WTC11 (cell line): ENCODE results near the gene MRGPRF. TPM values are rescaled to one million over a fixed set of nuclear protein-coding genes. Genes with fewer than 3 reads are reported as not detected.

ENCODE experiments used
- ATAC-seq: fragments of 200-7000 bp; cut with Tn5 transposase; 2 replicates; pipeline ENCODE4 v1.10.0; 2021; ENCODE audit warnings: mild to moderate bottlenecking, moderate library complexity
- CTCF ChIA-PET: fragments of 300-600 bp; sonication (Branson Sonifier 250); formaldehyde crosslinking; loops from one replicate; lab custom pipeline; 2021; ENCODE audit warnings: antibody characterized with exemption; lab: Charles Lee
- POLR2A ChIA-PET: fragments of 350-600 bp; sonication (Branson Sonifier 250); formaldehyde crosslinking; loops from one replicate; lab custom pipeline; 2021; ENCODE audit warnings: antibody characterized with exemption; lab: Charles Lee
- DNase-seq: peaks from one replicate; pipeline ENCODE4 v3.0.0; 2021; ENCODE audit warnings: low spot score
- H3K27ac Mint-ChIP-seq: 2 replicates; pipeline ENCODE4 v1.8.0; 2021; ENCODE audit warnings: mixed read lengths
- H3K27me3 Mint-ChIP-seq: 2 replicates; pipeline ENCODE4 v1.8.0; 2021; ENCODE audit warnings: low read depth, mild to moderate bottlenecking, moderate library complexity, mixed read lengths
- H3K36me3 Mint-ChIP-seq: 2 replicates; pipeline ENCODE4 v1.8.0; 2021; ENCODE audit warnings: mixed read lengths
- H3K4me1 Mint-ChIP-seq: 2 replicates; pipeline ENCODE4 v1.8.0; 2022; ENCODE audit warnings: mixed read lengths
- H3K4me3 Mint-ChIP-seq: 2 replicates; pipeline ENCODE4 v1.8.0; 2021; ENCODE audit warnings: mild to moderate bottlenecking, moderate library complexity, mixed read lengths
- H3K9me3 Mint-ChIP-seq: 2 replicates; pipeline ENCODE4 v1.8.0; 2021; ENCODE audit warnings: mixed read lengths
- CDX4 ChIP-seq: fragments of 250-450 bp; sonication (Bioruptor Pico); IDR thresholded peaks from 2 replicates; pipeline ENCODE4 v1.9.0; 2021; ENCODE audit warnings: moderate library complexity, mild to moderate bottlenecking, inconsistent platforms, borderline replicate concordance
- CREB1 ChIP-seq: sonication (generic); formaldehyde crosslinking; IDR thresholded peaks from 2 replicates; pipeline ENCODE4 v1.8.0; 2023; ENCODE audit warnings: mild to moderate bottlenecking, missing genetic modification reagents
- CREM ChIP-seq: sonication (generic); formaldehyde crosslinking; IDR thresholded peaks from 2 replicates; pipeline ENCODE4 v1.8.1; 2022; ENCODE audit warnings: mild to moderate bottlenecking, missing genetic modification reagents, moderate library complexity
- E2F4 ChIP-seq: sonication (generic); formaldehyde crosslinking; IDR thresholded peaks from 2 replicates; pipeline ENCODE4 v1.8.1; 2022; ENCODE audit warnings: low read depth, mild to moderate bottlenecking, moderate library complexity, missing genetic modification reagents, borderline replicate concordance
- ETV6 ChIP-seq: sonication (generic); formaldehyde crosslinking; IDR thresholded peaks from 2 replicates; pipeline ENCODE4 v1.8.1; 2022; ENCODE audit warnings: mild to moderate bottlenecking, missing genetic modification reagents
- FOXP4 ChIP-seq: sonication (generic); formaldehyde crosslinking; IDR thresholded peaks from 2 replicates; pipeline ENCODE4 v1.8.0; 2022; ENCODE audit warnings: mild to moderate bottlenecking, missing genetic modification reagents
- HMGXB4 ChIP-seq: sonication (generic); formaldehyde crosslinking; IDR thresholded peaks from 2 replicates; pipeline ENCODE4 v1.8.1; 2023; ENCODE audit warnings: mild to moderate bottlenecking, moderate library complexity, missing genetic modification reagents
- JUN ChIP-seq: sonication (generic); formaldehyde crosslinking; IDR thresholded peaks from 2 replicates; pipeline ENCODE4 v1.8.0; 2023; ENCODE audit warnings: mild to moderate bottlenecking, missing genetic modification reagents
- NFYB ChIP-seq: sonication (generic); formaldehyde crosslinking; conservative IDR thresholded peaks from 2 replicates; pipeline ENCODE4 v1.8.0; 2022; ENCODE audit warnings: low read depth, missing genetic modification reagents
- PREB ChIP-seq: sonication (generic); formaldehyde crosslinking; IDR thresholded peaks from 2 replicates; pipeline ENCODE4 v1.8.1; 2022; ENCODE audit warnings: mild to moderate bottlenecking, missing genetic modification reagents, moderate library complexity, borderline replicate concordance
- TCF7 ChIP-seq: sonication (generic); formaldehyde crosslinking; IDR thresholded peaks from 2 replicates; pipeline ENCODE4 v1.8.0; 2022; ENCODE audit warnings: mild to moderate bottlenecking, low read depth, missing genetic modification reagents, moderate library complexity
- TEAD4 ChIP-seq: sonication (generic); formaldehyde crosslinking; IDR thresholded peaks from 2 replicates; pipeline ENCODE4 v1.8.0; 2022; ENCODE audit warnings: mild to moderate bottlenecking, missing genetic modification reagents
- ZBTB21 ChIP-seq: sonication (generic); formaldehyde crosslinking; IDR thresholded peaks from 2 replicates; pipeline ENCODE4 v1.8.1; 2023; ENCODE audit warnings: mild to moderate bottlenecking, missing genetic modification reagents, borderline replicate concordance
- ZBTB43 ChIP-seq: sonication (generic); formaldehyde crosslinking; IDR thresholded peaks from 2 replicates; pipeline ENCODE4 v1.8.1; 2023; ENCODE audit warnings: mild to moderate bottlenecking, missing genetic modification reagents
- ZMAT4 ChIP-seq: fragments of 250-450 bp; sonication (Bioruptor Pico); IDR thresholded peaks from 2 replicates; pipeline ENCODE4 v1.9.0; 2021; ENCODE audit warnings: mild to moderate bottlenecking
- ZNF416 ChIP-seq: fragments of 250-450 bp; sonication (Bioruptor Pico); IDR thresholded peaks from 2 replicates; pipeline ENCODE4 v1.9.0; 2021; ENCODE audit warnings: mild to moderate bottlenecking, inconsistent platforms
- ZNF425 ChIP-seq: fragments of 250-450 bp; sonication (Bioruptor Pico); conservative IDR thresholded peaks from 2 replicates; pipeline ENCODE4 v1.9.0; 2021; ENCODE audit warnings: mild to moderate bottlenecking
- total RNA-seq: library from RNA; stranded (reverse); gene quantifications from 3 replicates; pipeline ENCODE4 v1.2.3, GENCODE V29; 2021

The MRGPRF gene
- total RNA-seq, 1 experiment from 2014 or later = 3.8 TPM

GRCh38 chr11:69048031-69048693 lies 35.1 kb upstream of the MRGPRF start (continued):
- no peak for TF ChIP-seq ZMAT4
- no peak for TF ChIP-seq ETV6 (CRISPR knock-in tag)
- TF ChIP-seq CDX4 = no peak

GRCh38 chr11:69044111-69045013 lies 31.3 kb upstream of the MRGPRF start:
- H3K9me3 Mint-ChIP-seq = no peaks in the 10 kb centered on the region
- peak; percentile 76 for DNase-seq
- TF ChIP-seq PREB (CRISPR knock-in tag) (no peak), FOXP4 (CRISPR knock-in tag) (0 out of 2 replicates have a peak, but pooled peaks have one; percentile 23), ZBTB21 (0 out of 2 replicates have a peak, but pooled peaks have one; percentile 13)
- H3K27ac Mint-ChIP-seq = peak overlapping the region; percentile 90
- H3K27me3 Mint-ChIP-seq = no peaks in the 10 kb centered on the region
- H3K36me3 Mint-ChIP-seq = no peaks in the 10 kb centered on the region
- CTCF ChIA-PET = interaction anchor here (0.6 to 2.3 kb wide), 32 partner anchors 10 to 1108 kb away, joined by 3 to 62 read pairs (median 4); partner anchors contain the start of genes MRGPRD and MRGPRF
- POLR2A ChIA-PET = interaction anchor here (0.5 to 0.7 kb wide), 2 partner anchors 30 to 558 kb away, joined by 3 read pairs; no protein-coding TSS in a partner anchor
- peaks cover 44% of the 10 kb centered on the region for H3K4me1 Mint-ChIP-seq
- peak; percentile 74 for ATAC-seq
- H3K4me3 Mint-ChIP-seq = no peak overlapping the region

GRCh38 chr11:69041516-69041915 lies 28.5 kb upstream of the MRGPRF start:
- DNase-seq (no peak), ATAC-seq (no peak)
- Mint-ChIP-seq H3K4me3 (no peak overlapping the region), H3K4me1 (peaks cover 29% of the 10 kb centered on the region), H3K27me3 (no peaks in the 10 kb centered on the region), H3K27ac (no peak overlapping the region; the same call in 1 of the 2 replicates), H3K36me3 (no peaks in the 10 kb centered on the region), H3K9me3 (no peaks in the 10 kb centered on the region)
- POLR2A ChIA-PET = interaction anchor here (0.9 kb wide), 1 partner anchor 30 kb away, joined by 3 read pairs; no protein-coding TSS in a partner anchor
- CTCF ChIA-PET = interaction anchor here (1.6 kb wide), 1 partner anchor 29 kb away, joined by 6 read pairs; the partner anchor contains the start of gene MRGPRF
- no peak for TF ChIP-seq TEAD4 (CRISPR knock-in tag)
- TF ChIP-seq ZNF425 = no peak
- TF ChIP-seq TCF7 = no peak
- TF ChIP-seq CREM (CRISPR knock-in tag) = no peak
- TF ChIP-seq ZBTB43 (CRISPR knock-in tag) = no peak
- TF ChIP-seq HMGXB4 (CRISPR knock-in tag) = no peak
- TF ChIP-seq CREB1 = no peak
- no peak for TF ChIP-seq E2F4 (CRISPR knock-in tag)
- TF ChIP-seq JUN = no peak
- no peak for TF ChIP-seq ZBTB21
- TF ChIP-seq ZNF416 (CRISPR knock-in tag) = no peak
- TF ChIP-seq NFYB = no peak
